Stimulated activated CD8-positive, alpha-beta memory T cell treated with anti-CD3 and anti-CD28 coated beads, Interleukin-15, amount 100 ng/mL, for 24 hours (primary cell): Measurements from ENCODE around the gene ETV6.

Source experiments
- DNase-seq: peaks from one replicate; pipeline ENCODE4 v3.0.0-alpha.2; 2020; ENCODE audit warnings: low read depth

Gene ETV6

GRCh38 chr12:11718768-11719253 is 69.3 kb downstream of the ETV6 start:
- no peak for DNase-seq

GRCh38 chr12:11719678-11720099 is 70.2 kb downstream of the ETV6 start:
- DNase-seq: peak; percentile 9

- DNase-seq: no peak
These were observed 72.6 kb downstream of the ETV6 start for GRCh38 chr12:11722071-11722470.

DNA sequence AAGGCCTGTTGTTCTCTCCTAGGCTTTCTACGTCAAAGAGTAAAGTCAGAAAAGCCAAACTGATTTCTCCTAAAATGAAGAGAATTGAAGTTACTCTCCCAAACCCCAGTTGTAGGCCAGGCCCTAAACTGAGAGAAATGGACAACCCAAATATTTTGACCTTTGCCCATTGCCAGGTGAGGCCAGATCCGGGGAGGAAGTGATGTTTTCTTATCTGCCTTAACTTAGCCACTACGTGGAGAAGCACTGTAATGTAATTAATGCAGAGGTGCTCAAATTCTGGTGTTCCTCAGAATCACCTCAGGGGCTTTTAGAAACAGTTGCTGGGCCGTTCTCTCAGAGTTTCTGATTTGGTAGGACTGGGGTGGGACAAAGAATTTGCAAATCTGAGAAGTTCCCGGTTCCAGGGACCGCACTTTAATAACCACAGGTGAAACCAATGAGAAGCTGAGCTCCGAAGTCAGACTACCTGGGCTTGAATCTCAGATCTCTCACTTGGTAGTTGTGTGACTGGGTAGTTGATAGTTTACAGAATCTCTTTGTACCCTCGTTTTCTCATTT is 73.2 kb downstream of the ETV6 start:
- no peak for DNase-seq

- DNase-seq: no peak
These were observed 74.5 kb downstream of the ETV6 start for GRCh38 chr12:11723993-11724392.

DNA sequence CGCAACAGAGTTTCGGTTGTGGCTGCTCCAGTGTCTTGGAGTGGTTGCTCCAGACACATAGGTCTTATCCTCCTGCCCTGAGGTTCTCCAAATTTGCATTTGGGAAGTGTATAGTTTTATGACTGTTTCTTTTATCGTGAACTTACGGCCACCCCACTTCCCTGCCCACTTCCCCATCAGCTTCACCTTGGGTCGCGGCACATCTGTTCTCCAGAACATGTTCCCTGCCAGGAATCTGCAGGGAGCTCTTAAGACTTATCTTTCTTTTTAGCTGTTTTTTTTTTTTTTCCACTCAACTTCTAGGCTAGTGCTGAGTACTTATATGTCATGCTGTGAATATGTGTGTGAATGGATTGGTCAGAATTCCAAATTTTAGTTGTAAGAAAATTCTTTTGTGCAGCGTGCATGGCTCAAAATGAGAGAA is 75.4 kb downstream of the ETV6 start:
- no peak for DNase-seq

DNA sequence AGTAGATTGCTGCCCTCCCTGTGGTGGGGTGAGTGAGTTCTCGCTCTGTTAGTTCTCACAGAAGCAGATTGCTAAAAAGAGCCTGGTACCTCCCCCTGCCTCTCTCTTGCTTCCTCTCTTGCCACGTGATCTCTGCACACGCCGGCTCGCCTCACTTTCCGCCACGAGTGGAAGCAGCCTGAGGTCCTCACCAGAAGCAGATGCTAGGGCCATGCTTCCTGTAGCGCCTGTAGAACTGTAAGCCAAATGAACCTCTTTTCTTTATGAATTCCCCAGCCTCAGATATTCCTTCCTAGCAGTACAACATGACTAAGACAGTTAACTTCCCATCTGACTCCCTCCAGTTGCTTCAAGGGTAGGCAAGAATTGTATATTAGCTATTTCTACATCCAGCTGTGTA is 76.2 kb downstream of the ETV6 start:
- DNase-seq: no peak

- DNase-seq: no peak
These were observed 77.2 kb downstream of the ETV6 start for GRCh38 chr12:11726659-11727058.

GRCh38 chr12:11727133-11727664 is 77.7 kb downstream of the ETV6 start:
- DNase-seq: no peak

DNA sequence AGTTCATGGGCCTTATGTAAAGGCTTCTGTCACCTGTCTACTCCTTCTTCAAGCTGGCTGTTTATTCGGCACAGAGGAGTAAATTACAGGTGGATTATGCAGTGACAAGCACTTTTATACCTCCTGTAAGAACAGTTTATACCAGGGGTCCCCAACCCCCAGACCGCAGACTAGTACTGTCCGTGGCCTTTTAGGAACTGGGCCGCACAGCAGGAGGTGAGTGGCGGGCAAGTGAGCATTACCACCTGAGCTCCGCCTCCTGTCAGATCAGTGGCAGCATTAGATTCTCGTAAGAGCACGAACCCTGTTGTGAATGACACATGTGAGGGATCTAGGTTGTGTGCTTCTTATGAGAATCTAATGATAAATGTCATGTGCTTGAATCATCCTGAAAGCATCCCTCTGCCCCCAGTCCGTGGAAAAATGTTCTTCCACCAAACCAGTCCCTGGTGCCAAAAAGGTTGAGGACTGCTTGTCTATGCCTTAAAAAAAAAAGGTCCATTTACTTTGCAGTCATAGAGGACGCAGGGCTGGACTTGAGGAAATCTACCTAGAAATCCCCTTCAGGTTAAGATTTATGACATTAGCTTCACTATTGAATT is 78.8 kb downstream of the ETV6 start:
- DNase-seq: no peak

GRCh38 chr12:11729008-11729407 is 79.5 kb downstream of the ETV6 start:
- DNase-seq: no peak

- no peak for DNase-seq
These were observed 80.1 kb downstream of the ETV6 start for GRCh38 chr12:11729439-11730150.

- no peak for DNase-seq
These were observed 81.0 kb downstream of the ETV6 start for GRCh38 chr12:11730299-11731041.

DNA sequence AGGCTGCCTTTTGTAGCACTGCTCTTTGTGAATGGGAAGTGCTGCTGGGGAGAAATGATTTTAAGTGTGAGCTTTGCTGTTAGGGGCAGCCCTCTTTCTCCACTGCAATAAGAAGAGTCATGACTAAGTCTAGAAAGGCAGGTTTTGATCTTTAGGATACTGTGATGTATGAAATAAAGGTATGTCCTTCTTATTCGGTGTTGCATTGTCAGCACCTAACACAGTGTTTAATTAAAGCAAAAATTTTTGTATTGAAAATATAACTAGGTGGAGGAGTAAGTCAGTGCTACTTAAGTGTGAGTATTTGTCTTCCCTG is 81.5 kb downstream of the ETV6 start:
- no peak for DNase-seq

GRCh38 chr12:11731455-11731854 is 82.0 kb downstream of the ETV6 start:
- DNase-seq: no peak

DNA sequence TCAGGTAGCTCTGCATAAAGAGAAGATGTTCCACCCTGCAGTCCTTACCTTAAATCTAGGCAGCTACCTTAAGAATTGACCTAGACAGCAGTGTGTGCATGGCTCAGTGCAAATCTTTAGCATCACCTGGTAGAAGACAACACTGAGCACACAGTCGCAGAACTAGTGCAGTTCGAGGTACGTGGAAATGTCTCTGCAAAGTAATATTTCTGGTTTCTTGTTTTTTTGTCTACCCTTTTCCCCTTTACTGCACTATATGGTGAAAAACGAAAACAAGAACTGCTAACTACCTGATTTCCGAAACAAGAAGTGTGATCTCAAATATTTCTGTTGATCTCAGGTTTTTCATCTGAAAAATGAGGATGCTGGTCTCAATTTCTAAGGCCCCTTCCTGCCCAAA is 82.5 kb downstream of the ETV6 start:
- no peak for DNase-seq

DNA sequence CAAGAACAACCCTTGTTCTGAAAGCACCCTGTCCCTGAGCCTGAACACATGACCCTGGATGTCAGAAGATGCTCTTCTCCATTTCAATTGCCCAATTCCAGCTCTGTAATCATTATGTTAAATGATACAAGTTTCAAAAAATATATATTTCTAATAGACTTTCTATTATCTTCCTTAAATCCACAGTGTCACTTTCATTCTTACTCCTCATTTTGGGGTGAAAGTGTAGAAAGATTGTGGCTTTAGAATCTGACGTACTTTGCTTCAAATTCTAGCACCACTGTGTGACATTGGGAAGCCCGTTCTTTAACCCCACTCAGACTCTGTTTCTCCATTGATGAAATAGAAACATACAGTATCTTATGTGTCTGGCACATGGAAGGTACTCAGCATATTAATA is 83.2 kb downstream of the ETV6 start:
- DNase-seq: no peak

DNA sequence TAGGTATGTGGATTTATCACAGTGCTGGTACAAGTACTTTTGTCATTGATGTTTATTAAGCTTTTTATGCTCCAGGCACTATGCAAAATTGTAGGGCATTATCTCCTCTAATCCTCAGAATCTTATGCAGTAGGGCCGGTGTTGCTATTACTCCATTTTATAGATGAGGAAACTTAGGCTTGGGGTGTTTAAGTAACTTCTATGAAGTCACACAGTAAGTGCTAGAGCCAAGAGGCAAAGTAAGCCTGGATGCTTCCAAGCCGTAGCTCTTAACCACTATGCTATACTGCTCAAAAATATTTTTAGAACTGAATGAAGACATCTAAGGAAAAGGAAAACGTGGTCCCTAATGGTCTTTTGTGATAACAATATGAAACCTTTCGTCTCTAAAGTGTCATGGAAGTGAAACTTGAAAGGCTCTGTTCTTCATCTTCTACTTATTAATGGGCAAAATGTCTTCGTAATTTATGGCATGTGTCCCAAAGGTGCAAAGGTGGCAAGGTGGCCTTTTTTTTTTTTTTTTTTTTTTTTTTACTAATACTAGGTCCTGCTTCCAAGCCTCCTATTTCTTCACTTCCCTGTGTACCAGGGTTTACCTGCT is 85.2 kb downstream of the ETV6 start:
- DNase-seq: no peak

- no peak for DNase-seq
These were observed 89.0 kb downstream of the ETV6 start for GRCh38 chr12:11738450-11738849.

- no peak for DNase-seq
These were observed 90.6 kb downstream of the ETV6 start for GRCh38 chr12:11739980-11740577.

- no peak for DNase-seq
These were observed 92.1 kb downstream of the ETV6 start for GRCh38 chr12:11741434-11742092.
